Body of pancreas (tissue), 4 donors: Measurements from ENCODE around the gene IGF2BP2. TPM values are rescaled to one million over a fixed set of nuclear protein-coding genes. Genes with fewer than 3 reads are reported as not detected.

Experiments used
- ATAC-seq: fragments of 150-250 bp; one replicate; pipeline ENCODE4 v1.9.1; 2016
- DNase-seq, 4 donors: peaks; one replicate each; pipeline ENCODE4 v3.0.0-alpha.2; 2019
- H3K27ac ChIP-seq, 4 donors: fragments of 200-600 bp; sonication (generic); 1 replicate in 3 of 4; 2 replicates in 1 of 4; pipeline versions ENCODE4 v1.5.1 to v1.6.1; 2016 to 2019; ENCODE audit warnings: mild to moderate bottlenecking in 1 of 4, mixed read lengths in 1 of 4, moderate library complexity in 1 of 4
- H3K27me3 ChIP-seq, 2 donors: fragments of 200-600 bp; sonication (generic); one replicate each; pipeline ENCODE4 v1.6.0; 2016; ENCODE audit warnings: mild to moderate bottlenecking in 1 of 2
- H3K36me3 ChIP-seq, 2 donors: fragments of 200-600 bp; sonication (generic); replicated peaks in 1 of 2; 2 replicates each; pipeline ENCODE4 v1.5.1; 2016; ENCODE audit warnings: low read depth in 2 of 2; ENCODE audit not compliant: insufficient read depth in 1 of 2
- H3K4me1 ChIP-seq: fragments of 200-600 bp; sonication (generic); one replicate; pipeline ENCODE4 v1.6.0; 2016
- H3K4me3 ChIP-seq, 2 donors: fragments of 200-600 bp; sonication (generic); 1 replicate in 1 of 2; 2 replicates in 1 of 2; pipeline ENCODE4 v1.5.1; 2016 to 2019
- H3K9me3 ChIP-seq, 3 donors: fragments of 200-600 bp; sonication (generic); 1 replicate in 2 of 3; 2 replicates in 1 of 3; pipeline ENCODE4 v1.5.1; 2016
- CTCF ChIP-seq, 7 experiments: fragments of 450-650 bp in 4 of 7; fragments of 200-600 bp in 3 of 7; sonication (generic) in 3 of 7; IDR thresholded peaks; one replicate each; pipeline ENCODE4 v1.5.1; 2016 to 2019; ENCODE audit warnings: antibody characterized with exemption in 7 of 7
- POLR2A ChIP-seq, 3 donors: fragments of 450-650 bp; IDR thresholded peaks; one replicate each; pipeline ENCODE4 v1.6.1; 2016; ENCODE audit warnings: antibody characterized with exemption in 3 of 3, mild to moderate bottlenecking in 2 of 3
- WGBS, 2 donors: methylation state at CpG; one replicate each; pipeline ENCODE4 v1.1.5; 2017; 5-methylcytosine and 5-hydroxymethylcytosine counted together
- intact Hi-C: fragments of 100-400 bp; cut with DNase I; formaldehyde crosslinking; loops from one replicate; pipeline ENCODE4 v1.15.1; 2023
- total RNA-seq, 2 donors: library from RNA; depleted of rRNA; stranded (reverse); fragments of >200 nt; gene quantifications; one replicate each; pipeline ENCODE4 v1.1.0, GENCODE V29; 2016

IGF2BP2 gene
- total RNA-seq, 2 donors from 2014 or later: 19.4 to 25.2 TPM

GRCh38 chr3:185657691-185658503 is 166.9 kb downstream of the IGF2BP2 start:
- no peak overlapping the region for H3K4me3 ChIP-seq
- peak overlapping the region in 2 of 4 donors; percentile 14 to 39 for H3K27ac ChIP-seq
- DNase-seq: no peak
- intact Hi-C loops: no loop called here
- TF ChIP-seq POLR2A (IDR thresholded peaks at IDR 0.05) (no peak), CTCF (IDR thresholded peaks at IDR 0.05) (no peak)
- peaks cover 8% of the 10 kb centered on the region for H3K4me1 ChIP-seq
- H3K36me3 ChIP-seq: no peaks in the 10 kb centered on the region
- 78 to 86% methylated on average over 10 to 15 of the region's 15 CpGs for WGBS, 2 donors
- no peaks in the 10 kb centered on the region for H3K9me3 ChIP-seq
- H3K27me3 ChIP-seq: no peaks in the 10 kb centered on the region
- no peak for ATAC-seq

GRCh38 chr3:185657211-185657610 is 167.6 kb downstream of the IGF2BP2 start:
- Histone ChIP-seq H3K36me3 (no peaks in the 10 kb centered on the region), H3K27ac (no peak overlapping the region)

GRCh38 chr3:185656321-185656840 is 168.5 kb downstream of the IGF2BP2 start:
- Histone ChIP-seq H3K9me3 (no peaks in the 10 kb centered on the region), H3K4me1 (peaks cover 8% of the 10 kb centered on the region), H3K27me3 (no peaks in the 10 kb centered on the region), H3K4me3 (no peak overlapping the region), H3K36me3 (no peaks in the 10 kb centered on the region), H3K27ac (no peak overlapping the region)
- ATAC-seq: peak; percentile 25
- 77 to 85% methylated on average over 8 of the region's 8 CpGs for WGBS, 2 donors
- TF ChIP-seq CTCF (IDR thresholded peaks at IDR 0.05) (no peak), POLR2A (IDR thresholded peaks at IDR 0.05) (no peak)
- intact Hi-C loops: no loop called here
- DNase-seq: peak in 3 of 4 donors; percentile 27 to 44 (median 35)

More at GRCh38 chr3:185657211-185657610, 167.6 kb downstream of the IGF2BP2 start:
- H3K4me3 ChIP-seq: no peak overlapping the region
- DNase-seq (no peak), ATAC-seq (no peak)
- intact Hi-C loops: no loop called here
- TF ChIP-seq CTCF (IDR thresholded peaks at IDR 0.05) (no peak), POLR2A (IDR thresholded peaks at IDR 0.05) (no peak)
- H3K9me3 ChIP-seq: no peaks in the 10 kb centered on the region
- H3K27me3 ChIP-seq: no peaks in the 10 kb centered on the region
- WGBS, 2 donors: 85 to 91% methylated on average over 8 to 12 of the region's 12 CpGs
- peaks cover 8% of the 10 kb centered on the region for H3K4me1 ChIP-seq

- Histone ChIP-seq H3K4me3 (no peak overlapping the region), H3K27ac (no peak overlapping the region), H3K27me3 (no peaks in the 10 kb centered on the region), H3K4me1 (peaks cover 8% of the 10 kb centered on the region), H3K9me3 (no peaks in the 10 kb centered on the region), H3K36me3 (no peaks in the 10 kb centered on the region)
- WGBS, 2 donors: 72 to 91% methylated on average over 11 to 12 of the region's 12 CpGs
- no peak for ATAC-seq
- intact Hi-C loops: no loop called here
- TF ChIP-seq POLR2A (IDR thresholded peaks at IDR 0.05) (no peak), CTCF (IDR thresholded peaks at IDR 0.05) (no peak)
- DNase-seq: no peak
Observed at GRCh38 chr3:185655426-185656320, 169.2 kb downstream of the IGF2BP2 start.
